Calu3 (cell line): ENCODE measurements around the gene MTG1. TPM values are rescaled to one million over a fixed set of nuclear protein-coding genes. Genes with fewer than 3 reads are reported as not detected.

Experiments
- BruUV-seq: library from RNA; stranded (reverse); fragments of 400-500 nt; replicated peaks from 2 replicates; lab custom pipeline; 2021; lab: Mats Ljungman, UMichigan
- CTCF ChIA-PET: fragments of 300-600 bp; sonication (Branson Sonifier 250); formaldehyde crosslinking; loops from one replicate; lab custom pipeline; 2022; ENCODE audit warnings: antibody characterized with exemption; lab: Charles Lee
- DNase-seq: peaks from one replicate; pipeline ENCODE4 v3.0.0; 2022
- H3K27ac Mint-ChIP-seq: one replicate; pipeline ENCODE4 v1.8.0; 2022; ENCODE audit warnings: mixed read lengths; ENCODE audit not compliant: unreplicated experiment
- H3K27me3 Mint-ChIP-seq: one replicate; pipeline ENCODE4 v1.8.0; 2022; ENCODE audit warnings: mixed read lengths; ENCODE audit not compliant: unreplicated experiment
- H3K36me3 Mint-ChIP-seq: one replicate; pipeline ENCODE4 v1.8.0; 2022; ENCODE audit warnings: mild to moderate bottlenecking, moderate library complexity, mixed read lengths; ENCODE audit not compliant: insufficient read depth, unreplicated experiment
- H3K4me1 Mint-ChIP-seq: one replicate; pipeline ENCODE4 v1.8.0; 2022; ENCODE audit warnings: mild to moderate bottlenecking, low read depth, mixed read lengths; ENCODE audit not compliant: unreplicated experiment
- H3K4me3 Mint-ChIP-seq: one replicate; pipeline ENCODE4 v1.8.0; 2022; ENCODE audit warnings: mild to moderate bottlenecking, low read depth, moderate library complexity, mixed read lengths; ENCODE audit not compliant: unreplicated experiment
- H3K9me3 Mint-ChIP-seq: one replicate; pipeline ENCODE4 v1.8.0; 2022; ENCODE audit warnings: low read depth, mixed read lengths; ENCODE audit not compliant: unreplicated experiment
- intact Hi-C: fragments of 100-400 bp; cut with micrococcal nuclease; formaldehyde crosslinking; loops from one replicate; pipeline ENCODE4 v1.10.0; 2022; ENCODE audit not compliant: unreplicated experiment
- total RNA-seq: library from RNA; stranded (reverse); gene quantifications from 2 replicates; pipeline ENCODE4 v1.2.3, GENCODE V29; 2022
- TF ChIP-seq, protein P1 (sequence below): fragments of 200-600 bp; IDR thresholded peaks from one replicate; pipeline ENCODE4 v1.8.0; 2022; ENCODE audit warnings: antibody characterized with exemption; ENCODE audit not compliant: unreplicated experiment

Gene MTG1
- total RNA-seq, 1 experiment from 2014 or later = 39.5 TPM

DNA sequence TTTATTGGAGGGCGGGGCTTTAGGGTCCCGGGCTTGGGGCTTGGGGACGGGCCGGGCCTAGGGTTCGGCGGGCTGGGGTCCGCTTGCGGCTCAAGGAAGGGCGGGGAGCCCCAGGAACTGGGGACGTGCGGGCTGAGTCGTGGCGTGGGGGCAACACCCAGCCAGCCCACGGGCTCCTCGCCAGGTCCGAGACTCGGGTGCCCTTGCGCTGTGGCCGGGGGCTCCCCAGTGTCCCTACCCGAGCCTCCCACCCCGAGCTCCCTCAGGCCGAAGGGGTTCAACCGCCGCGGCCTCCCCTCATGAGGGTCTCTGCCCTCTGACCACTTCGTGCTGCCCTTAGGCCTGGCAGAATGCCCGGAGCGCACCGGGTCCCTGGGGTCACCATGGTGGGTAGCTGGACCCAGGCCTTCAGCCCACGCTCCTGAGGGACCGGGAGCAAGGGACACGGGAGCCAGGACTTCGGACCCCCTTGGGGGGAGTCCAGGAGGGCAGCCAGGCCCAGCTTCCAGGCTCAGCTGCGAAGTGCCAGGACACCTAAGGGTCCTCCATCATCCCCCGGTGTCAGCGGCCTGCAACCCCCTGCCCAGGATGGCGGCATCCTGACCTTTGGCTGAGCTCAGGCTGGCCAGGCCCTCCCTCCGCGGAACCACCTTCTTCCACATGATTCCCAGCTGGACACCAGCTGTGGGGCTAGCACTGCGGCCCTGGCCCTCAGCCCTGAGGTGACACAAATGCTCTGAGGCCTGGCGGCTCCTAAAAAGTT, 35.6 kb upstream of the MTG1 start:
- Mint-ChIP-seq H3K4me1 (no peaks in the 10 kb centered on the region), H3K36me3 (peaks cover 6% of the 10 kb centered on the region), H3K27ac (no peak overlapping the region), H3K4me3 (no peak overlapping the region), H3K9me3 (no peaks in the 10 kb centered on the region), H3K27me3 (no peaks in the 10 kb centered on the region)
- DNase-seq = no peak
- BruUV-seq = no TSS peak
- TF ChIP-seq, protein P1, sequence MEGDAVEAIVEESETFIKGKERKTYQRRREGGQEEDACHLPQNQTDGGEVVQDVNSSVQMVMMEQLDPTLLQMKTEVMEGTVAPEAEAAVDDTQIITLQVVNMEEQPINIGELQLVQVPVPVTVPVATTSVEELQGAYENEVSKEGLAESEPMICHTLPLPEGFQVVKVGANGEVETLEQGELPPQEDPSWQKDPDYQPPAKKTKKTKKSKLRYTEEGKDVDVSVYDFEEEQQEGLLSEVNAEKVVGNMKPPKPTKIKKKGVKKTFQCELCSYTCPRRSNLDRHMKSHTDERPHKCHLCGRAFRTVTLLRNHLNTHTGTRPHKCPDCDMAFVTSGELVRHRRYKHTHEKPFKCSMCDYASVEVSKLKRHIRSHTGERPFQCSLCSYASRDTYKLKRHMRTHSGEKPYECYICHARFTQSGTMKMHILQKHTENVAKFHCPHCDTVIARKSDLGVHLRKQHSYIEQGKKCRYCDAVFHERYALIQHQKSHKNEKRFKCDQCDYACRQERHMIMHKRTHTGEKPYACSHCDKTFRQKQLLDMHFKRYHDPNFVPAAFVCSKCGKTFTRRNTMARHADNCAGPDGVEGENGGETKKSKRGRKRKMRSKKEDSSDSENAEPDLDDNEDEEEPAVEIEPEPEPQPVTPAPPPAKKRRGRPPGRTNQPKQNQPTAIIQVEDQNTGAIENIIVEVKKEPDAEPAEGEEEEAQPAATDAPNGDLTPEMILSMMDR = no peak
- intact Hi-C loops = no loop called here
- CTCF ChIA-PET = no interaction called here

DNA sequence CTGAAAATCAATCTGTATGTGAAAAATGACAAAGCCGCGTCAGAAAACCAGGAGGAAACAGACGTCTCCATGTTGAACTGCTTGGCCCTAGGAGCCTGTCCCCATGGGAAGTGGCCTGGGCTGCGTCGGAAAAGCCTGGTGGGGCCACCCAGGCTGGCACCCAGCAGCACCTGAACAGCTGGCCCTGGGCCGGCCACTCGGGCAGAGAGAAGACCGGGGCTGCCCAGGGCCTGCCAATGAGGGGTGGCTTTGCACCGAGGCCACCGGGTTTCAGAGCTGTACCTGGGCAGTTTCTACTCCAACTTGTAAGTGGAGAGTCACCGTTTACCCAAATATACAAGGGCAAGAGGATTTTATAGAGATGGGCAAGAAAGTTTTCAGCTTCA, 35.0 kb upstream of the MTG1 start:
- Mint-ChIP-seq H3K27me3 (no peaks in the 10 kb centered on the region), H3K4me1 (no peaks in the 10 kb centered on the region), H3K36me3 (peaks cover 6% of the 10 kb centered on the region), H3K27ac (no peak overlapping the region), H3K9me3 (no peaks in the 10 kb centered on the region), H3K4me3 (no peak overlapping the region)
- intact Hi-C loops = no loop called here
- CTCF ChIA-PET = no interaction called here
- TF ChIP-seq, protein P1 = no peak
- BruUV-seq = no TSS peak
- no peak for DNase-seq

DNA sequence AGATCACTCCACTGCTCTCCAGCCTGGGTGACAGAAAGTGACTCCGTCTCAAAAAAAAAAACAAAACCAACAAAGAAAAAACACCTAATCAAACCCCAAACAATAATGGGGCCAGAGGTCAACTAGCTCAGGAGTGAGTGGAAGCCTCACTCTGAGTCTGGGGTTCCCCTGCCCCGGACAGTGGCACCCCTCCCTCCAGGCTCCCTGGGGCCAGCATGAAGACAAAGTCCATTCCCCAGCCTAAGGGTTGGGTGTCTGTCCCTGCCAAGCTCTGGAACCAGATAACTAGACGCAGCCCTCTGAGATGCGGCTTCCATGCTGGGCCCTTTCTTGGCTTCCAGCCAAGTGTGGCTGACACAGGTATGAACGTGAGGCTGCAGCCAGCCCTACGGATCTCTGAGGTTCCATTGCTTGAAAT, 34.4 kb upstream of the MTG1 start:
- Mint-ChIP-seq H3K27ac (no peak overlapping the region), H3K9me3 (no peaks in the 10 kb centered on the region), H3K4me3 (no peak overlapping the region), H3K4me1 (no peaks in the 10 kb centered on the region), H3K36me3 (peaks cover 9% of the 10 kb centered on the region), H3K27me3 (no peaks in the 10 kb centered on the region)
- CTCF ChIA-PET = no interaction called here
- intact Hi-C loops = no loop called here
- TF ChIP-seq, protein P1 = no peak
- DNase-seq = peak; percentile 56
- BruUV-seq = no TSS peak

DNA sequence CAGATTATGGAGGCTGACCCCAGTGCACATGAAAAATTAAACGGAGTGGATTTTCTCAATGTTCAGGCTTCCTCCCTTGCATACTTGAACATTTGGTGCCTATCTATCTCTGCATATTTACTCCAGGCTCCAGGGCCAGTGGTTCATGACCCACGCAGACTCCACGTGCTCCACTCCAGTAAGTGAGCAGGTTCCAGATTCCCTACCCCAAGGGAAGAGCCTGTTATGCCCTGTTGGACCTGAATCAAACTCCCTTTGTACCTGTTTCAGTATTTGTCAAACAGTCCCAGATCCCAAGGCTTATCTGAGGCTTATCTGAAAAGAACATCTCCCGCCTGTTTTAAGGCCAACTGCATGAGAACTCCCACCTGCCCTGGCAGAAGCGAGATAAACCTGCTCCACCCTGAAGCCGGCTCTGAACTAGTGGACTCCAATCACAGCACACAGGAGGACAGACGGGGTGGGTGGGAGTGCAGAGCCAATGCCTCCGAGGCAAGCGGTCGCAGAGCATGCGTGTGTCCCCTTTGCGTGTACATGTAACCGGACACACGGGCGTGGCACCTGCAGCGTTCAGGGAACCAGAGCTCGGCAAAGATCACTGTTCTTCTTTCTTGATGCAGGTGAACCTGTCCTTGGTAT, 33.9 kb upstream of the MTG1 start:
- H3K27me3 Mint-ChIP-seq = no peaks in the 10 kb centered on the region
- TF ChIP-seq, protein P1 = no peak
- no peak for DNase-seq
- H3K4me3 Mint-ChIP-seq = no peak overlapping the region
- H3K27ac Mint-ChIP-seq = no peak overlapping the region
- no peaks in the 10 kb centered on the region for H3K4me1 Mint-ChIP-seq
- peaks cover 12% of the 10 kb centered on the region for H3K36me3 Mint-ChIP-seq
- no TSS peak for BruUV-seq
- H3K9me3 Mint-ChIP-seq = no peaks in the 10 kb centered on the region
- intact Hi-C loops = no loop called here
- CTCF ChIA-PET = no interaction called here
